ENCODE data around the gene ECI1.

Gene ECI1

DNA sequence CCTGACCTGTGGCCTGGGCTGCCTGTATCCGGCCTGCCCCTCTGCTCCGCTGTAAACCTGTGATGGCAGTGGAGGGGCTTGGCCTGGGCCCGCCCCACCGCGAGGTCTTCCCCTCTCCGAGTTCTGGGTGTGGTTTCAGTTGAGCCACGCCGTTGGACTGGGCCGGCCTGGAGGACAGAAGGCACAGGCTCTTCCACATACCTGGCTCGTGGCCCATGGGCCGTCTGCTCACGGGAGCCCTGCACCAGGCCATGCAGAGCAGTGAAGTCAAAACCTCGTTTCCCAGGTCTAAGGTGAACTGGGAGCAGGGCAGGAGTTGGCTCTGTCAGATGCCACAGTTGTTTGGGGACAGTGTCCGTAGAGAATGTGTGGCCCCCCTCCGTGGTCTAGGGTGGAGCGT, 22.1 kb upstream of the ECI1 start:
- TF ChIP-seq FOXP2 (optimal IDR thresholded peaks at IDR 0.05; ENCODE audit: borderline replicate concordance, extremely low read depth, extremely low read length, insufficient read depth): no peak
- no peak for TF ChIP-seq SIN3A (IDR thresholded peaks at IDR 0.05; ENCODE audit: borderline replicate concordance, insufficient read depth, low read length)
- TF ChIP-seq POLR2AphosphoS5 (IDR thresholded peaks at IDR 0.05; ENCODE audit: low read depth, low read length): no peak
- TF ChIP-seq, protein P1, sequence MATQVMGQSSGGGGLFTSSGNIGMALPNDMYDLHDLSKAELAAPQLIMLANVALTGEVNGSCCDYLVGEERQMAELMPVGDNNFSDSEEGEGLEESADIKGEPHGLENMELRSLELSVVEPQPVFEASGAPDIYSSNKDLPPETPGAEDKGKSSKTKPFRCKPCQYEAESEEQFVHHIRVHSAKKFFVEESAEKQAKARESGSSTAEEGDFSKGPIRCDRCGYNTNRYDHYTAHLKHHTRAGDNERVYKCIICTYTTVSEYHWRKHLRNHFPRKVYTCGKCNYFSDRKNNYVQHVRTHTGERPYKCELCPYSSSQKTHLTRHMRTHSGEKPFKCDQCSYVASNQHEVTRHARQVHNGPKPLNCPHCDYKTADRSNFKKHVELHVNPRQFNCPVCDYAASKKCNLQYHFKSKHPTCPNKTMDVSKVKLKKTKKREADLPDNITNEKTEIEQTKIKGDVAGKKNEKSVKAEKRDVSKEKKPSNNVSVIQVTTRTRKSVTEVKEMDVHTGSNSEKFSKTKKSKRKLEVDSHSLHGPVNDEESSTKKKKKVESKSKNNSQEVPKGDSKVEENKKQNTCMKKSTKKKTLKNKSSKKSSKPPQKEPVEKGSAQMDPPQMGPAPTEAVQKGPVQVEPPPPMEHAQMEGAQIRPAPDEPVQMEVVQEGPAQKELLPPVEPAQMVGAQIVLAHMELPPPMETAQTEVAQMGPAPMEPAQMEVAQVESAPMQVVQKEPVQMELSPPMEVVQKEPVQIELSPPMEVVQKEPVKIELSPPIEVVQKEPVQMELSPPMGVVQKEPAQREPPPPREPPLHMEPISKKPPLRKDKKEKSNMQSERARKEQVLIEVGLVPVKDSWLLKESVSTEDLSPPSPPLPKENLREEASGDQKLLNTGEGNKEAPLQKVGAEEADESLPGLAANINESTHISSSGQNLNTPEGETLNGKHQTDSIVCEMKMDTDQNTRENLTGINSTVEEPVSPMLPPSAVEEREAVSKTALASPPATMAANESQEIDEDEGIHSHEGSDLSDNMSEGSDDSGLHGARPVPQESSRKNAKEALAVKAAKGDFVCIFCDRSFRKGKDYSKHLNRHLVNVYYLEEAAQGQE (IDR thresholded peaks at IDR 0.05; ENCODE audit: insufficient read depth in 1 of 2, low read depth in 2 of 2, low read length in 2 of 2): no peak
- no peak for TF ChIP-seq TAF1 (IDR thresholded peaks at IDR 0.05; ENCODE audit: borderline replicate concordance, insufficient read depth, low read length)

GRCh38 chr16:2271848-2272461, 20.6 kb upstream of the ECI1 start:
- TF ChIP-seq TAF1 (IDR thresholded peaks at IDR 0.05; ENCODE audit: borderline replicate concordance, insufficient read depth, low read length) (no peak), SIN3A (IDR thresholded peaks at IDR 0.05; ENCODE audit: borderline replicate concordance, insufficient read depth, low read length) (no peak), POLR2AphosphoS5 (IDR thresholded peaks at IDR 0.05; ENCODE audit: low read depth, low read length) (no peak), FOXP2 (optimal IDR thresholded peaks at IDR 0.05; ENCODE audit: borderline replicate concordance, extremely low read depth, extremely low read length, insufficient read depth) (no peak)
- TF ChIP-seq, protein P1 (IDR thresholded peaks at IDR 0.05; ENCODE audit: insufficient read depth in 1 of 2, low read depth in 2 of 2, low read length in 2 of 2): no peak

DNA sequence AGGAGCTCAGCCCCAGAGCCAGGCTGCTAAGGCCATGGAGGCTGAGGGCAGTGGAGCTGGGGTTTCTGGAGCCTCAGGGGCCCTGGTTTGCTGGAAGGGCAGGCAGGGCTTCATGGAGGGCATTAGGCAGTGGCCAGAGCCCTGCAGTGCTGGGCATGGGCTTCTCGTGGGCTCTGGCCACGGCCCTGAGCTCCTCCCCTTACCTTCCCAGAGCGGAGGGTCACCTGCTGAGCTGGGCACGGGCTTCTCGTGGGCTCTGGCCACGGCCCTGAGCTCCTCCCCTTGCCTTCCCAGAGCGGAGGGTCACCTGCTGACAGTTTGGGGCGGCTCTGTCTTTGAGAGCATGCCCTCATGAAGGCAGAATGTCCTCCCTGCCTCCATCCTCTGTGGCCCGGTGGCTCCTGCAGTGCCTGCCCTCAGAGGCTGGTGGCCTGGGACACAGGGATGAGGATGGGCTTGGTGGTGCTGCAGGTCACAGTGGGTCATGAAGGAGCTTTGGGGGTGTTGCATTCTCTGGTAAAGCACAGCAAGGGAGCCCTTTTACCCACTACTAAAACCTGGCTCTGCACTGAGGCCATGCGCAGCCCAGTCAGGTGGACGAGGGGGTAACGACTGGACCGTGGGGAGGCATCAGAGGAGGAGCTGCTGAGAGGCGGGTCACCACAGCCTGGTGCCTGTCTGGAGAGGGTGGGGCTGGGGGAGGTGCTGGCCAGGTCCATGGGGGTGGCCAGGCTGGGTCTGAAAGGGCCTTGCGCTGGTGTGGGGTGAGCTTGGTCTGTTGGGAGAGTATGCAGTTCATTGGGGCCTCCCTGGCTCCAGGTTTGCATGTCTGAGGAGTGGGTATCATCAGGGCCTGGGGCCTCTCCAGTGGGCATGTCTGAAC, 19.4 kb upstream of the ECI1 start:
- TF ChIP-seq POLR2AphosphoS5 (IDR thresholded peaks at IDR 0.05; ENCODE audit: low read depth, low read length) (no peak), FOXP2 (optimal IDR thresholded peaks at IDR 0.05; ENCODE audit: borderline replicate concordance, extremely low read depth, extremely low read length, insufficient read depth) (no peak), SIN3A (IDR thresholded peaks at IDR 0.05; ENCODE audit: borderline replicate concordance, insufficient read depth, low read length) (no peak), TAF1 (IDR thresholded peaks at IDR 0.05; ENCODE audit: borderline replicate concordance, insufficient read depth, low read length) (no peak)
- TF ChIP-seq, protein P1 (IDR thresholded peaks at IDR 0.05; ENCODE audit: insufficient read depth in 1 of 2, low read depth in 2 of 2, low read length in 2 of 2): no peak

GRCh38 chr16:2270070-2270462, 18.7 kb upstream of the ECI1 start:
- TF ChIP-seq POLR2AphosphoS5 (IDR thresholded peaks at IDR 0.05; ENCODE audit: low read depth, low read length): no peak
- TF ChIP-seq, protein P1 (IDR thresholded peaks at IDR 0.05; ENCODE audit: insufficient read depth in 1 of 2, low read depth in 2 of 2, low read length in 2 of 2): no peak
